K562 (cell line): ENCODE results near the gene ETV7. TPM values are rescaled to one million over a fixed set of nuclear protein-coding genes. Genes with fewer than 3 reads are reported as not detected.

Source experiments
- ATF1 ChIP-seq, 2 experiments: fragments of 450-650 bp in 1 of 2; IDR thresholded peaks; 2 replicates each; pipeline ENCODE4 v1.6.1; 2016; ENCODE audit warnings: missing compliant biosample characterization in 1 of 2, missing genetic modification characterization in 1 of 2
- BACH1 ChIP-seq: fragments of 200-800 bp; sonication (Bioruptor generic); IDR thresholded peaks from 2 replicates; pipeline ENCODE4 v1.6.1; 2016; ENCODE audit warnings: missing genetic modification characterization, missing compliant biosample characterization
- BMI1 ChIP-seq: fragments of 150-350 bp; IDR thresholded peaks from 2 replicates; pipeline ENCODE4 v1.6.1; 2014; ENCODE audit warnings: low read length
- NFIC ChIP-seq: fragments of 450-650 bp; IDR thresholded peaks from 2 replicates; pipeline ENCODE4 v1.6.1; 2017; ENCODE audit warnings: mild to moderate bottlenecking, inconsistent platforms
- PHF8 ChIP-seq: fragments of 200-600 bp; sonication (generic); IDR thresholded peaks from 2 replicates; pipeline ENCODE4 v1.6.1; 2012; ENCODE audit warnings: mixed run types, mild to moderate bottlenecking, inconsistent platforms, low read length, moderate library complexity, borderline replicate concordance
- PYGO2 ChIP-seq: fragments of 450-650 bp; IDR thresholded peaks from 2 replicates; pipeline ENCODE4 v1.6.1; 2016; ENCODE audit warnings: mild to moderate bottlenecking, missing genetic modification characterization, moderate library complexity, missing compliant biosample characterization
- TRIM24 ChIP-seq, 2 experiments: fragments of 450-650 bp; IDR thresholded peaks; 2 replicates each; pipeline ENCODE4 v1.6.1; 2016
- USF1 ChIP-seq: sonication (generic); formaldehyde crosslinking; IDR thresholded peaks from 2 replicates; pipeline ENCODE4 v1.9.0; 2022; ENCODE audit warnings: mild to moderate bottlenecking, missing genetic modification reagents
- polyA plus RNA-seq, 8 experiments: library from polyadenylated mRNA; depleted of rRNA in 4 of 8; stranded (reverse) in 5 of 8; unstranded in 3 of 8; fragments of >200 nt; fragmentation: Nextera tagmentation in 2 of 8; fragmentation: Illumina TruSeq in 1 of 8; extraction: Ambion mirVana in 2 of 8; extraction: Trizol in 1 of 8; gene quantifications; 2 replicates each; pipeline versions ENCODE4 v1.2.1 to v1.2.3, GENCODE V29; 2011 to 2014; ENCODE audit warnings: inconsistent platforms in 1 of 8, missing spikeins in 1 of 8
- total RNA-seq, 7 experiments: library from RNA; depleted of rRNA in 6 of 7; stranded (reverse); fragments of >200 nt in 6 of 7; fragmentation: Illumina TruSeq in 2 of 7; extraction: Trizol in 2 of 7; gene quantifications; 2 replicates each; pipeline versions ENCODE4 v1.2.1 to v1.2.3, GENCODE V29; 2011 to 2021; ENCODE audit warnings: low replicate concordance in 1 of 7
- TF ChIP-seq, protein P1 (sequence below): fragments of 450-650 bp; IDR thresholded peaks from 2 replicates; pipeline ENCODE4 v1.6.1; 2016; ENCODE audit warnings: borderline replicate concordance

ETV7 gene
- total and polyA plus RNA-seq, 9 of the 15 experiments (the other 6 are each of a cell fraction or from before 2014, with no cell fraction given): 0.07 to 0.22 (median 0.14) TPM; not detected in 3

- TF ChIP-seq, protein P1, sequence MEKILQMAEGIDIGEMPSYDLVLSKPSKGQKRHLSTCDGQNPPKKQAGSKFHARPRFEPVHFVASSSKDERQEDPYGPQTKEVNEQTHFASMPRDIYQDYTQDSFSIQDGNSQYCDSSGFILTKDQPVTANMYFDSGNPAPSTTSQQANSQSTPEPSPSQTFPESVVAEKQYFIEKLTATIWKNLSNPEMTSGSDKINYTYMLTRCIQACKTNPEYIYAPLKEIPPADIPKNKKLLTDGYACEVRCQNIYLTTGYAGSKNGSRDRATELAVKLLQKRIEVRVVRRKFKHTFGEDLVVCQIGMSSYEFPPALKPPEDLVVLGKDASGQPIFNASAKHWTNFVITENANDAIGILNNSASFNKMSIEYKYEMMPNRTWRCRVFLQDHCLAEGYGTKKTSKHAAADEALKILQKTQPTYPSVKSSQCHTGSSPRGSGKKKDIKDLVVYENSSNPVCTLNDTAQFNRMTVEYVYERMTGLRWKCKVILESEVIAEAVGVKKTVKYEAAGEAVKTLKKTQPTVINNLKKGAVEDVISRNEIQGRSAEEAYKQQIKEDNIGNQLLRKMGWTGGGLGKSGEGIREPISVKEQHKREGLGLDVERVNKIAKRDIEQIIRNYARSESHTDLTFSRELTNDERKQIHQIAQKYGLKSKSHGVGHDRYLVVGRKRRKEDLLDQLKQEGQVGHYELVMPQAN: no peak
- TF ChIP-seq NFIC: no peak
- TF ChIP-seq BMI1: no peak
- TF ChIP-seq BACH1 (tag): peak; percentile 21; the same call in 1 of the 2 replicates
- TF ChIP-seq PYGO2 (tag): no peak
- peak; percentile 99 for TF ChIP-seq USF1 (CRISPR knock-in tag)
- TF ChIP-seq TRIM24 (IDR thresholded peaks at IDR 0.05): peak; percentile 27 to 80; a peak in 3 of 4 replicates
- no peak for TF ChIP-seq ATF1 (CRISPR knock-in tag; IDR thresholded peaks at IDR 0.05)
- TF ChIP-seq ATF1 (tag; IDR thresholded peaks at IDR 0.05): peak; percentile 90
- peak; percentile 88 for TF ChIP-seq PHF8
- TF ChIP-seq, all 486 proteins: peak for 169
These were observed 35.8 kb upstream of the ETV7 start (continued) for GRCh38 chr6:36423101-36423824.
